Skeletal muscle tissue (tissue), 5 donors: ENCODE results near the gene CCDC158. TPM values are rescaled to one million over a fixed set of nuclear protein-coding genes. Genes with fewer than 3 reads are reported as not detected.

Source experiments
- H3K27ac ChIP-seq: one replicate; pipeline ENCODE4 v1.7.0; 2013; ENCODE audit warnings: mild to moderate bottlenecking, low read depth, low read length, inconsistent platforms
- H3K27me3 ChIP-seq, 3 donors: one replicate each; pipeline ENCODE4 v1.7.0; 2013; ENCODE audit warnings: low read length in 3 of 3; ENCODE audit not compliant: control insufficient read depth in 3 of 3, insufficient read depth in 3 of 3
- H3K36me3 ChIP-seq, 3 donors: one replicate each; pipeline ENCODE4 v1.7.0; 2013; ENCODE audit warnings: low read length in 3 of 3; ENCODE audit not compliant: control insufficient read depth in 3 of 3, insufficient read depth in 3 of 3
- H3K4me1 ChIP-seq, 3 donors: one replicate each; pipeline ENCODE4 v1.7.0; 2013; ENCODE audit warnings: low read length in 3 of 3, mild to moderate bottlenecking in 3 of 3; ENCODE audit not compliant: control insufficient read depth in 3 of 3, insufficient read depth in 3 of 3
- H3K4me3 ChIP-seq, 3 donors: one replicate each; pipeline ENCODE4 v1.7.0; 2013; ENCODE audit warnings: low read length in 3 of 3
- H3K9ac ChIP-seq, 3 donors: one replicate each; pipeline ENCODE4 v1.7.0; 2013; ENCODE audit warnings: low read length in 3 of 3, mild to moderate bottlenecking in 3 of 3, moderate library complexity in 2 of 3, low read depth in 1 of 3
- H3K9me3 ChIP-seq, 3 donors: one replicate each; pipeline ENCODE4 v1.7.0; 2013; ENCODE audit warnings: low read length in 3 of 3; ENCODE audit not compliant: control insufficient read depth in 3 of 3
- small RNA-seq: library from RNA; depleted of rRNA; stranded (forward); fragments of <200 nt; gene quantifications from one replicate; pipeline ENCODE3, GENCODE V24; 2014
- total RNA-seq: library from RNA; depleted of rRNA; stranded (reverse); fragments of >200 nt; gene quantifications from one replicate; pipeline ENCODE4 v1.2.3, GENCODE V29; 2014
- donor health status: Osteomylitis.

CCDC158 gene
- total RNA-seq, 1 donor from 2014 or later = 1.0 TPM

GRCh38 chr4:76266627-76267026, 154.3 kb downstream of the CCDC158 start:
- no peak overlapping the region for H3K4me3 ChIP-seq
- H3K4me1 ChIP-seq = no peaks in the 10 kb centered on the region
- H3K9me3 ChIP-seq = no peaks in the 10 kb centered on the region
- no peak overlapping the region for H3K27ac ChIP-seq
- no peaks in the 10 kb centered on the region for H3K27me3 ChIP-seq
- H3K36me3 ChIP-seq = peaks cover 2 to 34% (median 3%) of the 10 kb centered on the region in 3 donors
- H3K9ac ChIP-seq = no peak overlapping the region

GRCh38 chr4:76265631-76266218, 155.2 kb downstream of the CCDC158 start:
- Histone ChIP-seq H3K9me3 (no peaks in the 10 kb centered on the region), H3K9ac (no peak overlapping the region), H3K4me1 (no peaks in the 10 kb centered on the region), H3K4me3 (no peak overlapping the region), H3K36me3 (peaks cover 0 to 26% (median 3%) of the 10 kb centered on the region in 3 donors), H3K27ac (no peak overlapping the region), H3K27me3 (no peaks in the 10 kb centered on the region)

Small RNAs within 50 kb of the gene (small RNA-seq; reads per million reads assigned to genes)
- gene RF00278 (not detected), gene RNU6-1000P (not detected)

Other genes starting within 250 kb of the CCDC158 start
- gene SCARB2, start 207.3 kb downstream of the CCDC158 start, total RNA-seq = 125 TPM
- 0.52 TPM for gene FAM47E, start 169.4 kb downstream of the CCDC158 start, total RNA-seq
- gene STBD1, start 114.4 kb downstream of the CCDC158 start, total RNA-seq = 27.1 TPM
- 21.4 TPM for gene SHROOM3, start 14.1 kb upstream of the CCDC158 start, total RNA-seq